Hematopoietic multipotent progenitor cell treated with erythropoietin and hydrocortisone succinate and interleukin-3 and kit ligand, for 8 days (in vitro differentiated cells): Measurements from ENCODE around the gene PLOD3.
"Not testable (repeated sequence)": the region's sequence is repeated elsewhere in the genome, so short reads cannot be mapped to it uniquely, and the experiment has no call there.

ENCODE experiments used
- DNase-seq: peaks from one replicate; pipeline ENCODE4 v3.0.0-alpha.2; 2015

PLOD3 gene, protein sequence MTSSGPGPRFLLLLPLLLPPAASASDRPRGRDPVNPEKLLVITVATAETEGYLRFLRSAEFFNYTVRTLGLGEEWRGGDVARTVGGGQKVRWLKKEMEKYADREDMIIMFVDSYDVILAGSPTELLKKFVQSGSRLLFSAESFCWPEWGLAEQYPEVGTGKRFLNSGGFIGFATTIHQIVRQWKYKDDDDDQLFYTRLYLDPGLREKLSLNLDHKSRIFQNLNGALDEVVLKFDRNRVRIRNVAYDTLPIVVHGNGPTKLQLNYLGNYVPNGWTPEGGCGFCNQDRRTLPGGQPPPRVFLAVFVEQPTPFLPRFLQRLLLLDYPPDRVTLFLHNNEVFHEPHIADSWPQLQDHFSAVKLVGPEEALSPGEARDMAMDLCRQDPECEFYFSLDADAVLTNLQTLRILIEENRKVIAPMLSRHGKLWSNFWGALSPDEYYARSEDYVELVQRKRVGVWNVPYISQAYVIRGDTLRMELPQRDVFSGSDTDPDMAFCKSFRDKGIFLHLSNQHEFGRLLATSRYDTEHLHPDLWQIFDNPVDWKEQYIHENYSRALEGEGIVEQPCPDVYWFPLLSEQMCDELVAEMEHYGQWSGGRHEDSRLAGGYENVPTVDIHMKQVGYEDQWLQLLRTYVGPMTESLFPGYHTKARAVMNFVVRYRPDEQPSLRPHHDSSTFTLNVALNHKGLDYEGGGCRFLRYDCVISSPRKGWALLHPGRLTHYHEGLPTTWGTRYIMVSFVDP

DNA sequence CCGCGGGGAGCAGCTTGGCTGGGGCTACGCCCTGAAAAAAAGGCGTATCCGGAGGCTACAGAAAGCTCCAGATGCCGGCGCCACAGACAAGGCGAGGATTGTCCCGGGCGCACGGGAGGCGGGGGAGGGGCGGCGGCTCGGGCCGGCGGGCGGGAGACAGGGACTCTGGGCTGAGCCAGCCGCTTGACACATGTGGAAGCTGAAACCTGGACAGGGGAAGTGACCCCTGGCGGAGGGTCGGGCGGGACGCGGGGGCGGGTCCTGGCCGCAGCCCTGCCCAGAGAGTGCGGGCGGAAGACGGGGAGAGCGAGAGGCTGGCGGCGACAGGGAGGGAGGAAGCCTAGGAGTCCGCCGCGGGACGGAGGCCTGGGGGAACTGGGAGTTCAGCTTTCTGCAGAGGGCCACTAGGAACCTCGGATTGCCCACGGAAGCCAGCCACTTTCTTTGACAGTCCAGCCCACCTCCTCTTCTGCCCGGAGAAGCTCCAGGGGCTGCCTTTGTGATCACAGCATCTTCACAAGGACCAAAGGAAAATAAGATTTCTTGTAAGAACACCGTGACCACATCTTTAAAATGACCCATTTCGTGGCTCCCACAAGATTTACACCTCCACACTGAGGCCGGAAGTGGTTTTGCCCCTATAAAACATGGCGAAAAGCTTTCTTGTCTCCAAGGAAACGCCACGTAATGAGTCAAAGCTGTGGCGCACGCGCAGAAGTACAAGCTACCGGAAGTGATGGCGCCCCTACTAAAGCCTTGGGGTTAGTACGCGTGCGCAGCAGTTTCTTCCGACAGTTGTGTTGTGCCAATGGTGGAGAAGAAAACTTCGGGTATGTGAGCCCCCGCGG, at the start of gene PLOD3, which contains the start of gene ZNHIT1:
Gene PLOD3, minus strand, starts transcription at position 194 of the 848 bp plus-strand sequence. CDS start 307 bp downstream, outside the sequence.
Gene ZNHIT1, plus strand, starts transcription at position 778 of the 848 bp plus-strand sequence. Its CDS starts 31 bp downstream, at position 809.
- DNase-seq, result peak; percentile 100

DNA sequence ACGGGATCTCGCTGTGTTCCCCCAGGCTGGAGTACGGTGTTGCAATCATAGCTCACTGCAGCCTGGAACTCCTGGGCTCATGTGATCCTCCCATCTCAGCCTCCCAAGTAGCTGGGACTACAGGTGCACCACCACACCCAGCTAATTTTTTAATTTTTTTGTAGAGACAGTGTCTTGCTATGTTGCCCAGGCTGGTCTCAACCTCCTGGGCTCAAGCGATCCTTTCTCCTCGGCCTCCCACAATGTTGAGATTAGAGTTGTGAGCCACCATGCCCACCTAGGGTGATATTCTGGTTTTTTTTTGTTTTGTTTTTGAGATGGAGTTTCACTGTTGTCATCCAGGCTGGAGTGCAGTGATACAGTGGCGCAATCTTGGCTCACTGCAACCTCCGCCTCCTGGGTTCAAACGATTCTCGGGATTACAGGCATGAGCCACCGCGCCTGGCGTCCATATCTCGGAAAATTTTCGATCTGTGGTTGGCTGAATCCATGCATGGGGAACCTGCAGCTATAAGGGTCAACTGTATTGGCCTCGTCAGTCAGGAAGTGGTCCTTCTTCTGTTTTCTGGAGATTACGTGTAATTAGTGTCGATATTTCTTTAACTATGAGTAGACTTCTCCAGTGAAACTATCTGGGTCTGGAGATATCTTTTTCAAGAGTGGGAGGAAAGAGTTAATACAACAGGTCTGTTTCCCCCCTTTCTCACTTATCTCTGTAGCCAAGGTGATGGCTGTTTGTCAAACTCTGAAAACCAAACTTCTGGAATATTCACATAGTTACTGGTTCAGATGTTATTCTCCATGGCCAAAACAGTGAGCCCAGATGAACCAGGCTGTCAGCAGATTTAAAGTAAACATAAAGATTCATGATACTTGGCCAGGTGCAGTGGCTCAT, 48.5 kb upstream of the PLOD3 start:
- peak; percentile 62 for DNase-seq

DNA sequence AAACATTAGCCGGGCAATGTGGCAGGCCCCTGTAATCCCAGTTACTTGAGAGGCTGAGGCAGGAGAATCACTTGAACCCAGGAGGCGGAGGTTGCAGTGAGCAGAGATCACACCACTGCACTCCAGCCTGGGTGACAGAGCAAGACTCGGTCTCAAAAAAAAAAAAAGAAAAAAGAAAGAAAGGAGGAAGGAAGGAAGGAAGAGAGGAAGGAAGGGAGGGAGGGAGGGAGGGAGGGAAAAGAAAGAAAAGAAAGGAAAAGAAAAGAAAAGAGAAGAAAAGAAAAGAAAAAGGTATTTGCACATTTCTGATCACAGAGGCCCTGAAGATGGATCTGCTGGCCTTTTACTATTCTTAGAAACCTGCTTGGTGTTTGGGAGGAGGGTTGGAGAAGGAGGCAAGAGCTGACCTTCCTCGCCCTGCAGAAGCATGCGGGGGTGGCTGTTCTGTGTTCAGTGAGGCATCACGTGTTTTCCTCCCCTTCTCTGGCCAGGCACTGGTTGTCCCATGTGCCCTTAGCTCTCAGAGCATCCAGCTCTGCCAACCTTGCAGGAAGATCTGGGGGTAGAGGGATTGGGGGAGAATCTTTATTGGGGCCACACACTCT, 46.8 kb upstream of the PLOD3 start:
- DNase-seq, result not testable (repeated sequence)

DNA sequence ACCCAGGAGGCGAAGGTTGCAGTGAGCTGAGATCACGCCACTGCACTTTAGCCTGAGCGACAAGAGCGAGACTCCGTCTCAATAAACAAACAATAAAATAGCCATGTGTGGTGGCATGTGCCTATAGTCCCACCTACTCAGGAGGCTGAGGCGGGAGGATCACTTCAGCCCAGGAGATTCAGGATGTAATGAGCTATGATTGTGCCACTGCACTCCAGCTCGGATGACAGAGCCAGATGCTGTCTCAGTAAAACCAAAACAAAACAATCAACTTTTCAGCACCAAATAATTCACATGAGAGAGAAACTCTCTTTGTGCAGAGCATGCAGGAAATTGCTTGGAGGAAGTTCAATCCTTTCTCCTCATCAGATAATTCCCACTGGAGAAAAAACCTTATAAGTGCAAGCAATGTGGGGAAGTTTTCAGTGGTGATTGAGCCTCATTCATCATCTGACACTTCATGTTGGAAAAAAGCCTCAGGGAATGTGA, 40.9 kb upstream of the PLOD3 start:
- DNase-seq, result no peak

DNA sequence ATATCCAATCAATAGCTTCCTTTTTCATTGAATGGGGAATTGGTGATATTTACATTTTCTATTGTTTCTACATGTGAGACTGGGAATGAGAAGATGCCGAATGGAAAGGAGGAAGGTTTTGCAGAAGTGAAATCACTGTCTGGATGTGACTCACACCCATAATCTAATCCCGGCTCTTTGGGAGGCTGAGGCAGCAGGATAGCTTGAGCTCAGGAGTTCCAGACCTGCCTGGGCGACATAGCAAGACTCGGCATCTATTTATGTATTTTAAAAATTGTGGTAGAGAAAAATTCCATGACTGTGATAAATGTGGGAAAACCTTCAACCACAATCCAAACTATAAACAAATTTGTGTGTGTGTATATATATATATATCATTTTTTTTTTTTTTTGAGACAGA, 38.4 kb upstream of the PLOD3 start:
- no peak for DNase-seq

DNA sequence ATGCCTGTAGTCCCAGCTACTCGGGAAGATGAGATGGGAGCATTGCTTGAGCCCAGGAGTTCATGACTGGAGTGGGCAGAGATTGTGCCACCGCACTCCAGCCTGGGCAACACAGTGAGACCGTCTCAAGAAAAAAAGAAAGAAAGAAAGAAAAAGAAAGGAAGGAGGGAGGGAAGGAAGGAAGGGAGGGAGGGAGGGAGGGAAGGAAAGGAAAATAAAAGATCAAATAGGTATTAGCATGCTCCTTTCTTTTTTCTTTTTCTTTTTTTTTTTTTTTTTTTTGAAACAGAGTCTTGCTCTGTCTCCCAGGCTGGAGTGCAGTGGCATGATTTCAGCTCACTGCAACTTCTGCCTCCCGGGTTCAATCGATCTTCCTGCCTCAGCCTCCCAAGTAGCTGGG, 35.8 kb upstream of the PLOD3 start:
- not testable (repeated sequence) for DNase-seq

DNA sequence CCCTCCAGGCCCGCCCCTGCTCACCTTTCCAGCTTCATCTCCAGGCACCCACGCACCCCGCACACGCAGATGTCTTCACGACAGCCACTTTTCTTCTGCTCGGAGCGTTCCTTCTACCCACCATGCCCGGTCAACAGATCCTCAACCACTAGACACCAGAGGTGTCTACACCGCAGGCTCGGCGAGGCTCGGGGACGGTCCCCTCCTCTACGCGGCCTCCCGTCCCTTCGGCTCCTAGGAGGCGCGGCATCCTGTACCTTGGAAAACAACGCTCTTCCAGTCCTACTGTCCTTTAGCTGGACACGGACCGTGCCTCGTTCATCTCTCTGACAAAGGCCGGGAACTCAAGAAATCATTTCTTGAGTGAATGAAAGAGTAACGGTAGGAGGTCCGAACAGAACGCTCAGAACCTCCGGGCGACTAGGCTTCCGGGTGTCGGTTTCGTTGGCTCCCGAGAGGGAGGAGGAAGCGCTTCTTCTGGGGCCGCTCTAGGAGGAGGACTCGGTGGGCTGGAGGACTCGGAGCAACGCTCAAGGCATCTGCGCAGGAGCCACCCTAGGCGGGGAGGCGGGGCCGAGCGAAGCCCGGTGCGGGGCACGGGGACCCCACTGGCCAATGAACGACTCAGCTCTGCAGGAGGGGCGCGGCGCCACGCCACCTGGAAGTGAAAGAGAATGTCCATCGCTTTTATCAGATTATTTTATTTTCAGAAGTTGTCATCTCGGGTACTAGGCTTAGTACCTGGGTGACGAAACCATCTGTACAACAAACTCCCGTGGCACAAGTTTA, 34.7 kb upstream of the PLOD3 start:
- DNase-seq, result peak; percentile 97

DNA sequence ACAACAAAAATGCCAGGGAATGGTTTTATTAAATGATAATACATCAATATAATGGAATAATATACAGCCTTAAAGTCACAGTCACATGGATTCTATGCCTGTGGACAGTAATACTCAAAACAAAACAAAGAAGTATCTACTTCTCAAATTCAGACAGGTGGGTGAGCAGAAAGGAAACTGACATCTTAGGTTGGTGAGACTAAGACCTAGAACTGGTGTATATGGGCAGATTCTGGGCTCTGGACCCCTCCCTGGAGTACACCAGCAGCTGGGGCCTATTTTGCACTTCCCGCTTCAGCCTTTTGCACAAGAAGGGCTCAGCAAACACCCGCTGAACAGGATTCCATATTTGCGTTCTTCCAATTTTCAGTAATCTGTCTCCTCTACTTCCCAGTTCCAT, 32.9 kb upstream of the PLOD3 start:
- no peak for DNase-seq

DNA sequence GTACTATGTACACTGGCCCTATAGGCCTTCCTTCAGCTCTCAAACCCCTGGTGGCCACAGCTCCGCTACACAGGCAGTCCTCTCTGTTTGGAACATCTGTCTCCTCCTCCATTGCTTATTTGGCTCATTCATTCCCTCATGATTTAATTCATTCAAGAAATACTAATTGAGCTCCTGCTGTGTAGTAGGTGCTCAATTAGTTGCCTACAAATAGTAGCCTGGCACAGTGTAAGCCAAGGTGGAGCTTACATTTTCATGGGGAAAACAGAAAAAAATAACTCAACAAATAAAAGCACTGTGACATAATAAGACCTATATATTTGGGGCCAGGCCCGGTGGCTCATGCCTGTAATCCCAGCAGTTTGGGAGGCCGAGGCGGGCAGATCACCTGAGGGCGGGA, 30.9 kb upstream of the PLOD3 start:
- no peak for DNase-seq

DNA sequence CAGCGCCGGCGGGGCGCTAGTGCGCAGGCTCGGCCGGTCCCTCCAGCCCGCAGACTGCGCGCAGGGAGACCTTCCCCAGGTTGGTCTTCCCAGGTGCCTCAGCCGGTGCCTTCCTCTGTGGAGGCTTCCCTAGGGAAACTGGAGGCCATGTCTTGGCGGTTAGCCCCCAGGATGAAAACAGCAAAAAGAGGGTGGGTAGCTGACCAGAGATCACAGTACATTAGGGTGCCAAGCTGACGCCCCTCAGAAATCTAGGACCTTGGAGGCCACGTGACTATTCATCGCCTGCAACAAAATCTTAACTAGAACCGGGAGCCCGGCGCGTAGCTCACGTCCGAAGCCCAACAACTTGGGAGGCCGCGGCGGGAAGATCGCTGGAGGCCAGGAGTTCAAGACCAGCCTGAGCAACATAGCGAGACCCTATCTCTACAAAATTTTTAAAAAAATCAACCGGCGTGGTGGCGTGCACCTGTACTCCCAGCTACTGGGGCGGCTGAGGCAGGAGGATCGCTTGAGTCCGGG, 27.8 kb upstream of the PLOD3 start:
- DNase-seq, result no peak

DNA sequence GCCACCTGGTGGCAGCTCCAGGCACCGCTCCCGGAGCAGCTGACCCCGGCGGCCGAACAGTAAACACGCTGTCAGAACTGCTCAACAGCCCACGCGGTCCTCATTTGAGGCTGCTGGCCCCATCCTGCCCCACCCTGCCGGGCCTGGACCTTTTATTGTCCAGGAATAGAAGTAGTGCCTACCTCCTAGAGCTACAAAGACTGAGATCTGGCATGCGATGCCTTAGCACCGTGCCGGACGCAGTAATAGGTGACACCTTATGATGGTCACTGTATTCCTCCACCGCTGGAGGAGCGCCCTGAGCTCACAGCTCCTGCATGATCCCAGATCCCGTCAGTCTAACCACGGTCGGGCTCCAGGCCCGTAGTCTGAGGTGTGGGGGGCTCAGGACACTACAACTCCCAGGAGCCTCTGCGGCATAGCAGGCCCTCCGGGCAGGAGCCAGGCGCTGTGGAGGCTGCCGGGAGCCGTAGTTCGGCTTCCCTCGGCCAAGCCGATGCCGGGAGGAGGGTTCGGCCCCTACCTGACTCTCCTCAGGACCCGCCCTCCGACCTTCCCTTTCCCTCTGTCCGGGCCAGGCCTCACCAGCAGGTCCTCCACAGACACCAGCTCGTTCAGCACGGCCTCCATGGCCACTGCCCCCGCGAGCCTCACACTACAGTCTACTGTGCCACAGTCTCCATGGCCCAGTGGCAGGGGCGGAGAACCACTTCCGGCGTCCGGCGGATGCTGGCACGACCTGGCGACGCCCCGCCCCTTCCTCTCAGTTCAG, 27.2 kb upstream of the PLOD3 start, which contains the start of gene FIS1:
Gene FIS1, minus strand, starts transcription at position 707 of the 772 bp plus-strand sequence. Its CDS starts 77 bp downstream, at position 630.
- DNase-seq, result peak; percentile 91

DNA sequence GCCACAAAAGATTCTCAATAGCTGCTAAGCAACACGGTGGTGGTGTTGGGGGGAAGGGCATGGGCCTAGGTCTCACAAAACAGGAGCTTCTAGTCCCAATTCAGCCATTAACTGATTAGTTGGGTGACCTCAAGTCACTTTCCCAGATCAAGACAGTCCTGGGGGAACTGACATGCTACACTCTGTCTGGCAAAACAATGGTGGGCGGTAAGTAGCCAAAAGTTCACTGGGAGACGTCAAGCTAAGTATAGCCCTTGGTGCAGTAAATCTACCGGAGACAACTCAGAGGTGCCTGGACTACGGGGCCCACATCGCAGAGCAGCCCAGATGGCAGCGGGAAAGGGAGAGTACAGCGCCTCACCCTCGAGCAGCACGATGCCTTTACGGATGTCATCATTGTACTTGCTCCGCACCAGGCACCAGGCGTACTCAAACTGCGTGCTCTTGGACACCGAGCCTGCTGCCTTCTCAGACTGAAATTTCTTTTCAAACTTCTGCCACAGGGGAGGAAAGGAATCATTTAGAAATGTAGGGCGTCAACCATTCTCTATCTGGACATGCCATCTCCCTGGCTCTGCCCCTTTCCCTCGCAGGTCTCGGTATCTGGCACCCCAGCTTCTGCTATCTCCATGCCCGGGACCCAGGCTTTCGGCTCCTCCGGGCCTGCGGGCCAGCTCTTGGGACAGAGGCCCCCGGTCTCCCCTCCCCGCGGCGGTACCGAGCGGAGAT, 26.4 kb upstream of the PLOD3 start:
- DNase-seq, result peak; percentile 95

DNA sequence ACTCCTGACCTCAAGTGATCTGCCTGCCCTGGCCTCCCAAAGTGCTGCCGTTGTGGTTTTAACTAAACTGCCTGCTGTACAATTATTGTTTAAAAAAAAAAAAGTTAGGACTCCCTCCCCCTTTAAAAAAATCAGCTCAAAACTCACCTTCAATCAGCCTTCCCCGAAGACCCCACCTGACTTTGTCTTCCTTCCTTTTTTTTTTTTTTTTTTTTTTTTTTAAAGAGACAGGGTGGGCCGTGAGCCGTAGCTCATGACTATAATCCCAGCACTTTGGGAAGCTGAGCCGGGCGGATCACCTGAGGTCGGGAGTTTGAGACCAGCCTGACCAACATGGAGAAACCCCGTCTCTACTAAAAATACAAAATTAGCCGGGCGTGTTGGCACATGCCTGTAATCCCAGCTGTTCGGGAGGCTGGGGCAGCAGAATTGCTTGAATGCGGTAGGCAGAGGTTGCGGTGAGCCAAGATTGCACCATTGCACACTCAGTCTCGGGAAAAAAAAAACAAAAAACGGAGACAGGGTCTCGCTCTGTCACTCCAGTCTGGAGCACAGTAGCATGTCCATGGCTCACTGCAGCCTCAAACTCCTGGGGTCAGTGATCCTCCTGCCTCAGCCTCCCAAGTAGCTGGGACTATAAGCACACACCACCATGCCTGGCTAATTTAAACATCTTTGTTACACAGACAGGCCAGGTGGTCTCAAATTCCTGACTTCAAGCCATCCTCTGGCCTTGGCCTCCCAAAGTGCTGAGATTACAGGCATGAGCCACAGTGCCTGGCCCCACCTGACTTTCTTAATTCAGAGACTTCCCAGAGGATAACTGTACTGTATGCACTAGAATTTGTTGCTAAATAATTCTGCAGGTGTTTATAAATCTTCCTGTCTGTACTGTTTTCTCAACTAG, 24.3 kb upstream of the PLOD3 start:
- DNase-seq, result no peak

DNA sequence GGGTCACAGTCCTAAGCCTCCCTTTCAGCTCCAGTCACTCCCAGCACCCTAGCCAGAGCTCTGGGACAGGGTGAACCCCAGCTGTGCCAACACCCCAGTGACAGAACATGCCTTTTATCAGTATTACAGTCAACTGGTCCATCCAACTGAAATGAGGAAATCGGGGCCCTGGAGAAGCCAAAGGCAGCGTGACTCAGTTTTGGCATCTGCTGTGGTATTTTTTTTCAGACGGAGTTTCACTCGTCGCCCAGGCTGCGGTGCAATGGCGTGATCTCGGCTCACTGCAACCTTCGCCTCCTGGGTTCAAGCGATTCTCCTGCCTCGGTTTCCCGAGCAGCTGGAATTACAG, 23.6 kb upstream of the PLOD3 start:
- DNase-seq, result peak; percentile 74

DNA sequence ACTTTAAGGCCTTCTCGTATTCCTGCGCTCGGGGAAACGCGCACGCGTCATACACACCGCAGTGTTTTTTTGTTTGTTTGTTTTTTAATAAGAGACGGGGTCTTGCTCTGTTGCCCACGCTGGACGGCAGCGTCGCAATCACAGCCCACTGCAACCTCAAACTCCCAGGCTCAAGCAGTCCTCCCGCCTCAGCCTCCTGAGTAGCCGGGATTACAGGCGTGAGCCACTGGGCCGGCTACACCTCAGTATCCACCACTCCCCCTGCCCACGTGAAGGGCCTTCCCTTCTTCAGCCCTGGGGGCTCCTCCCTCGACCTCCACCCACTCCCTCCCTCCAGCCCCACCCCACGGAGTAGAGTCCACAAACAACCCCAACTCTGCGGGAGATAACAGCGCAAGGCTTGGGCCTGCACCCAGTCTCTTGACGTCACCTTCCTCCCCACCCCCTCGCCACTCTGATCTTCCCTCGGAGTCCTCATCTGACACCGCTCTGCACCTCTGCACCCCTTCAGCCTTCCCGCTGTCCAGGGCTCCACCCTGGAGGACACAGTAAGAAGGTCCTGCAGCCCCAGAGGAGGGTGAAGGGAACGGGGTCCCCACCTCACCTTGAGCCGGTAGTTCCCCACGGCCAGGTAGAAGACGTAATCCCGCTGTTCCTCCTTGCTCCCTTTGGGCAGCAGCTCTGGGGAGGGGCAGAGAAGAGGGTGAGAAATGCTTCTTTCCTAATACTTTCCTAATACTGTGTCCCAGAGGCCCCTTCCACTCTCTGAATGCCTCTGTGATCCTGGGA, 23.0 kb upstream of the PLOD3 start:
- peak; percentile 84 for DNase-seq

DNA sequence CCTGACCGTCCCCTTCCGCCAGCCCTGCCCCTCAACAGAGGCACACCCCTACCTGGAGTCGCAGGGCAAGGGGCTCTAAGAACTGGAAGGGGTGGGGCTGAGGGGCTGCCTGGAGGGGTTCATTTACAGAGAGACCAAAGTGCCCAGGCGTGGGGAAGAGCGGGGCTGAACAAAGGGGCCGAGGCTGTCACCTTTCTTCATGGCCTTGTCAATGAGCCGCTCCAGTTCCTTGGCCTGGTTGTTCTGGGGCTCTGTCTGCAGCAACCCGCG, 22.5 kb upstream of the PLOD3 start:
- no peak for DNase-seq
